MM.1S (cell line): ENCODE data around the gene MRPS26.

Experiments
- CTCF ChIP-seq: fragments of 300-600 bp; sonication (generic); IDR thresholded peaks from 2 replicates; pipeline ENCODE4 v1.5.1; 2016; ENCODE audit warnings: antibody characterized with exemption, low read length, mixed read lengths
- EZH2 ChIP-seq: fragments of 300-600 bp; sonication (generic); optimal IDR thresholded peaks from 2 replicates; pipeline ENCODE3; 2017; ENCODE audit warnings: low read depth, mild to moderate bottlenecking, antibody characterized with exemption, low read length, mixed read lengths

GRCh38 chr20:3074812-3075211 lies 29.0 kb downstream of the MRPS26 start:
- TF ChIP-seq EZH2: no peak
- TF ChIP-seq CTCF: no peak
